Calu3 (cell line): ENCODE results near the gene SHBG. TPM values are rescaled to one million over a fixed set of nuclear protein-coding genes. Genes with fewer than 3 reads are reported as not detected.

Experiments
- BruUV-seq: library from RNA; stranded (reverse); fragments of 400-500 nt; replicated peaks from 2 replicates; lab custom pipeline; 2021; lab: Mats Ljungman, UMichigan
- CTCF ChIA-PET: fragments of 300-600 bp; sonication (Branson Sonifier 250); formaldehyde crosslinking; loops from one replicate; lab custom pipeline; 2022; ENCODE audit warnings: antibody characterized with exemption; lab: Charles Lee
- DNase-seq: peaks from one replicate; pipeline ENCODE4 v3.0.0; 2022
- H3K27ac Mint-ChIP-seq: one replicate; pipeline ENCODE4 v1.8.0; 2022; ENCODE audit warnings: mixed read lengths; ENCODE audit not compliant: unreplicated experiment
- H3K27me3 Mint-ChIP-seq: one replicate; pipeline ENCODE4 v1.8.0; 2022; ENCODE audit warnings: mixed read lengths; ENCODE audit not compliant: unreplicated experiment
- H3K36me3 Mint-ChIP-seq: one replicate; pipeline ENCODE4 v1.8.0; 2022; ENCODE audit warnings: mild to moderate bottlenecking, moderate library complexity, mixed read lengths; ENCODE audit not compliant: insufficient read depth, unreplicated experiment
- H3K4me1 Mint-ChIP-seq: one replicate; pipeline ENCODE4 v1.8.0; 2022; ENCODE audit warnings: mild to moderate bottlenecking, low read depth, mixed read lengths; ENCODE audit not compliant: unreplicated experiment
- H3K4me3 Mint-ChIP-seq: one replicate; pipeline ENCODE4 v1.8.0; 2022; ENCODE audit warnings: mild to moderate bottlenecking, low read depth, moderate library complexity, mixed read lengths; ENCODE audit not compliant: unreplicated experiment
- H3K9me3 Mint-ChIP-seq: one replicate; pipeline ENCODE4 v1.8.0; 2022; ENCODE audit warnings: low read depth, mixed read lengths; ENCODE audit not compliant: unreplicated experiment
- intact Hi-C: fragments of 100-400 bp; cut with micrococcal nuclease; formaldehyde crosslinking; loops from one replicate; pipeline ENCODE4 v1.10.0; 2022; ENCODE audit not compliant: unreplicated experiment
- total RNA-seq: library from RNA; stranded (reverse); gene quantifications from 2 replicates; pipeline ENCODE4 v1.2.3, GENCODE V29; 2022
- TF ChIP-seq, protein P1 (sequence below): fragments of 200-600 bp; IDR thresholded peaks from one replicate; pipeline ENCODE4 v1.8.0; 2022; ENCODE audit warnings: antibody characterized with exemption; ENCODE audit not compliant: unreplicated experiment

The SHBG gene
- total RNA-seq, 1 experiment from 2014 or later = not detected

DNA sequence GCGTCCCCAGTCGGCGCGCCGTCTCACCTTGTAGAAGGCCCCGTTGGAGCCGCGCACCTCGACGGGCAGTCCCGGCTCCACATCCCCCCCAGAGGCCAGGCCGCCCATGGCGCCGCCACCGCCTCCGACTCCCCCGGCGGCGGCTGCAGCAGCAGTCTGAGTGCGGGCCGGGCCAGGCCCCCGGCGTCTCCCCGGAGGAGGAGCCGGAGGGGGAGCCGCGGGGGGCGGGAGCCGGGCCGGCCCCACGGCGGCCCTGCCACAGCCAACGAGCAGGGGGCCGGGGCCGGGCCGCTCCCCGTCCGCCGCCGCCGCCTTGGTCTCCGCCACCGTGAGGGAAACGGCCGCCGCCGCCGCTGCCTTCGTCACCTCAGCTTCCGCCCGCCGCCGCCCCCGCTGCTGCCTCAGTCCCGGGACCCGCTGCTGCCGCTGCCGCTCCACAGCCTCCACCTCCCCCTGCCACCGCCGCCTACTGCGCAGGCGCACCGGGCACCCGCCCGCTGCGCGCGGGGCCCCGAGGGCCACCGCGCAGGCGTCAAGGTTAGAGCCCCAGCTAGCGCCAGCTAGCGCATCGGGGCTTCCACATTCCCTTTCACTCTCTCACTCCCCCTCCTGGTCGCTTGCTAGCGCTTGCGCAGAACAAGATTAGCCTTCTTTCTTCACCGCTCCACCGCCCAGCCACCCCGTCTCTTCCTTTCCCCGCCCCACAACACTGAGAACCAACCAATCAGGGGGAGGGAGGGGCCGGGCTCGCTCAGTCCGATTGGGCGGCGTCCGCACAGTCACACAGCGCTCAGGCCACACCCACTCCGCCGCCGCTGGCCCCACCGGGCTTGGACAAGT lies 15.3 kb upstream of the SHBG start, which contains the start of gene FXR2:
Gene FXR2, minus strand, starts transcription at position 473 of the 840 bp plus-strand sequence. Its CDS starts 365 bp downstream, at position 108.
- TF ChIP-seq, protein P1, sequence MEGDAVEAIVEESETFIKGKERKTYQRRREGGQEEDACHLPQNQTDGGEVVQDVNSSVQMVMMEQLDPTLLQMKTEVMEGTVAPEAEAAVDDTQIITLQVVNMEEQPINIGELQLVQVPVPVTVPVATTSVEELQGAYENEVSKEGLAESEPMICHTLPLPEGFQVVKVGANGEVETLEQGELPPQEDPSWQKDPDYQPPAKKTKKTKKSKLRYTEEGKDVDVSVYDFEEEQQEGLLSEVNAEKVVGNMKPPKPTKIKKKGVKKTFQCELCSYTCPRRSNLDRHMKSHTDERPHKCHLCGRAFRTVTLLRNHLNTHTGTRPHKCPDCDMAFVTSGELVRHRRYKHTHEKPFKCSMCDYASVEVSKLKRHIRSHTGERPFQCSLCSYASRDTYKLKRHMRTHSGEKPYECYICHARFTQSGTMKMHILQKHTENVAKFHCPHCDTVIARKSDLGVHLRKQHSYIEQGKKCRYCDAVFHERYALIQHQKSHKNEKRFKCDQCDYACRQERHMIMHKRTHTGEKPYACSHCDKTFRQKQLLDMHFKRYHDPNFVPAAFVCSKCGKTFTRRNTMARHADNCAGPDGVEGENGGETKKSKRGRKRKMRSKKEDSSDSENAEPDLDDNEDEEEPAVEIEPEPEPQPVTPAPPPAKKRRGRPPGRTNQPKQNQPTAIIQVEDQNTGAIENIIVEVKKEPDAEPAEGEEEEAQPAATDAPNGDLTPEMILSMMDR = no peak
- peak within 1 kb of the TSS; percentile 78 for H3K4me3 Mint-ChIP-seq
- H3K9me3 Mint-ChIP-seq = no peaks in the 10 kb centered on the region
- H3K27ac Mint-ChIP-seq = peak within 1 kb of the TSS; percentile 79
- H3K27me3 Mint-ChIP-seq = no peaks in the 10 kb centered on the region
- peaks cover 23% of the 10 kb centered on the region for H3K4me1 Mint-ChIP-seq
- intact Hi-C loops = no loop called here
- BruUV-seq = no TSS peak
- CTCF ChIA-PET = interaction anchor here (0.6 to 1.4 kb wide), 7 partner anchors 10 to 400 kb away, joined by 3 to 5 read pairs (median 4); partner anchors contain the start of genes ATP1B2, CD68, SAT2 and TMEM256
- peaks cover 25% of the 10 kb centered on the region for H3K36me3 Mint-ChIP-seq
- DNase-seq = peak; percentile 96

- intact Hi-C loops = no loop called here
- Mint-ChIP-seq H3K27me3 (no peaks in the 10 kb centered on the region), H3K4me3 (peak overlapping the region; percentile 78), H3K9me3 (no peaks in the 10 kb centered on the region), H3K4me1 (peaks cover 23% of the 10 kb centered on the region), H3K36me3 (peaks cover 25% of the 10 kb centered on the region), H3K27ac (peak overlapping the region; percentile 79)
- TF ChIP-seq, protein P1 = no peak
- BruUV-seq = no TSS peak
- CTCF ChIA-PET = interaction anchor here (0.6 to 1.4 kb wide), 7 partner anchors 12 to 401 kb away, joined by 3 to 5 read pairs (median 3); partner anchors contain the start of genes ATP1B2, CD68, SAT2 and TMEM256
- no peak for DNase-seq
These were observed 14.6 kb upstream of the SHBG start for GRCh38 chr17:7615265-7615747.

GRCh38 chr17:7618608-7619007 lies 11.3 kb upstream of the SHBG start:
- TF ChIP-seq, protein P1 = no peak
- H3K4me3 Mint-ChIP-seq = no peak overlapping the region
- H3K4me1 Mint-ChIP-seq = peaks cover 4% of the 10 kb centered on the region
- no peak for DNase-seq
- no peak overlapping the region for H3K27ac Mint-ChIP-seq
- BruUV-seq = no TSS peak
- peaks cover 16% of the 10 kb centered on the region for H3K36me3 Mint-ChIP-seq
- intact Hi-C loops = no loop called here
- CTCF ChIA-PET = interaction anchor here (1.3 kb wide), 1 partner anchor 14 kb away, joined by 3 read pairs; no protein-coding TSS in a partner anchor
- no peaks in the 10 kb centered on the region for H3K27me3 Mint-ChIP-seq
- no peaks in the 10 kb centered on the region for H3K9me3 Mint-ChIP-seq

- intact Hi-C loops = no loop called here
- H3K27ac Mint-ChIP-seq = no peak overlapping the region
- no TSS peak for BruUV-seq
- no peak overlapping the region for H3K4me3 Mint-ChIP-seq
- CTCF ChIA-PET = no interaction called here
- H3K27me3 Mint-ChIP-seq = no peaks in the 10 kb centered on the region
- H3K36me3 Mint-ChIP-seq = no peaks in the 10 kb centered on the region
- H3K9me3 Mint-ChIP-seq = no peaks in the 10 kb centered on the region
- TF ChIP-seq, protein P1 = no peak
- H3K4me1 Mint-ChIP-seq = no peaks in the 10 kb centered on the region
- DNase-seq = no peak
These were observed 9.1 kb upstream of the SHBG start for GRCh38 chr17:7620835-7621234.
